Non-pigmented ciliary epithelial cell (primary cell): ENCODE results near the gene TRIM9.

Source experiments
- DNase-seq: peaks from one replicate; pipeline ENCODE4 v3.0.0-alpha.2; 2010; ENCODE audit warnings: low read depth

TRIM9 gene

GRCh38 chr14:51093371-51094281 is 1.3 kb downstream of the TRIM9 start:
- DNase-seq, result no peak

GRCh38 chr14:51092965-51093364 is 1.9 kb downstream of the TRIM9 start:
- DNase-seq, result no peak

GRCh38 chr14:51089278-51089677 is 5.6 kb downstream of the TRIM9 start:
- no peak for DNase-seq

GRCh38 chr14:51087031-51087441 is 7.9 kb downstream of the TRIM9 start:
- DNase-seq, result no peak

GRCh38 chr14:51086044-51086443 is 8.9 kb downstream of the TRIM9 start:
- no peak for DNase-seq

GRCh38 chr14:51084962-51085361 is 9.9 kb downstream of the TRIM9 start:
- no peak for DNase-seq

GRCh38 chr14:51084507-51084906 is 10.4 kb downstream of the TRIM9 start:
- DNase-seq, result no peak

GRCh38 chr14:51082349-51082748 is 12.6 kb downstream of the TRIM9 start:
- no peak for DNase-seq

- DNase-seq, result no peak
Measured at GRCh38 chr14:51081712-51082111, 13.2 kb downstream of the TRIM9 start.

GRCh38 chr14:51081209-51081608 is 13.7 kb downstream of the TRIM9 start:
- no peak for DNase-seq

GRCh38 chr14:51080645-51081044 is 14.3 kb downstream of the TRIM9 start:
- DNase-seq, result no peak

- no peak for DNase-seq
Measured at GRCh38 chr14:51079489-51079888, 15.4 kb downstream of the TRIM9 start.

GRCh38 chr14:51079085-51079484 is 15.8 kb downstream of the TRIM9 start:
- DNase-seq, result no peak

GRCh38 chr14:51074701-51075385 is 20.1 kb downstream of the TRIM9 start:
- DNase-seq, result no peak

- no peak for DNase-seq
Measured at GRCh38 chr14:51073731-51074130, 21.2 kb downstream of the TRIM9 start.

GRCh38 chr14:51072976-51073375 is 21.9 kb downstream of the TRIM9 start:
- no peak for DNase-seq

- DNase-seq, result no peak
Measured at GRCh38 chr14:51071857-51072256, 23.0 kb downstream of the TRIM9 start.

GRCh38 chr14:51070726-51071125 is 24.2 kb downstream of the TRIM9 start:
- DNase-seq, result no peak

GRCh38 chr14:51069055-51069454 is 25.9 kb downstream of the TRIM9 start:
- DNase-seq, result no peak

- DNase-seq, result no peak
Measured at GRCh38 chr14:51068268-51068667, 26.6 kb downstream of the TRIM9 start.

- DNase-seq, result no peak
Measured at GRCh38 chr14:51067295-51067694, 27.6 kb downstream of the TRIM9 start.

GRCh38 chr14:51066576-51066975 is 28.3 kb downstream of the TRIM9 start:
- no peak for DNase-seq

GRCh38 chr14:51059032-51059431 is 35.9 kb downstream of the TRIM9 start:
- DNase-seq, result no peak
